Activated B cell treated with CpG ODN at 0.5 μM for 24 hours (primary cell): ENCODE results near the gene PCOLCE2. TPM values are rescaled to one million over a fixed set of nuclear protein-coding genes. Genes with fewer than 3 reads are reported as not detected.

Experiments
- ATAC-seq: fragments of 200-7000 bp; cut with Tn5 transposase; one replicate; pipeline ENCODE4 v1.10.0; 2021; ENCODE audit warnings: low read depth, mild to moderate bottlenecking, moderate library complexity
- CTCF ChIA-PET: fragments of 350-600 bp; sonication (Branson Sonifier 250); formaldehyde crosslinking; loops from one replicate; lab custom pipeline; 2021; ENCODE audit warnings: antibody characterized with exemption; lab: Charles Lee
- POLR2A ChIA-PET: fragments of 350-600 bp; sonication (Branson Sonifier 250); formaldehyde crosslinking; loops from one replicate; lab custom pipeline; 2021; ENCODE audit warnings: antibody characterized with exemption; lab: Charles Lee
- DNase-seq: peaks from one replicate; pipeline ENCODE4 v3.0.0; 2022
- H3K27ac Mint-ChIP-seq: one replicate; pipeline ENCODE4 v1.8.0; 2020; ENCODE audit warnings: mixed read lengths
- H3K27me3 Mint-ChIP-seq: one replicate; pipeline ENCODE4 v1.8.0; 2021; ENCODE audit warnings: mixed read lengths
- H3K36me3 Mint-ChIP-seq: one replicate; pipeline ENCODE4 v1.8.0; 2021; ENCODE audit warnings: low read depth, mixed read lengths
- H3K4me1 Mint-ChIP-seq: one replicate; pipeline ENCODE4 v1.8.0; 2021; ENCODE audit warnings: mixed read lengths
- H3K4me3 Mint-ChIP-seq: one replicate; pipeline ENCODE4 v1.8.0; 2020; ENCODE audit warnings: mild to moderate bottlenecking, mixed read lengths
- H3K9me3 Mint-ChIP-seq: one replicate; pipeline ENCODE4 v1.8.0; 2020; ENCODE audit warnings: mixed read lengths
- intact Hi-C: fragments of 100-400 bp; cut with micrococcal nuclease; formaldehyde crosslinking; loops from one replicate; pipeline ENCODE4 v1.15.1; 2024
- total RNA-seq: library from RNA; stranded (reverse); gene quantifications from 2 replicates; pipeline ENCODE4 v1.2.3, GENCODE V29; 2022
- TF ChIP-seq, protein P1 (sequence below): fragments of 200-600 bp; IDR thresholded peaks from one replicate; pipeline ENCODE4 v1.8.0; 2022; ENCODE audit warnings: antibody characterized with exemption, mild to moderate bottlenecking

PCOLCE2 gene
- total RNA-seq, 1 donor from 2014 or later: not detected

DNA sequence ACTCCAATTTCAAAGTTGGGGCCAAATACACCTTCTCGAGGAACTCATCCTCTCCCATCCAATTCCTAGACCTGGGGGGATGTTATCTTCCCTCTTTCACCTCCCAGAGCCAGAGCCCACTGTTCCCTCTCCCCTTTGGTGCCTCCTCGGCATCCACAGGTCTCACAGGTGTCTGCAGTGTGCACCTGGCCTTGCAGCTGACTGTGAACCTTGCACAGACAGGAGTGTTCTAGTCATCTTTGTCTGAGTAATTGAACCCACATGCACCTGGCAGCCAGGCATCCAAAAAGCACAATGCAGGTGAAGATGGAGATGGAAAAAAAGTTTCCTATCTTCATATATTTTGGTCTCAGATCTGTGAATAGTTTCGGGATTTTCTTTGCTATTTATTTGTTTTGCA, 30.8 kb downstream of the PCOLCE2 start:
- no peak for ATAC-seq

DNA sequence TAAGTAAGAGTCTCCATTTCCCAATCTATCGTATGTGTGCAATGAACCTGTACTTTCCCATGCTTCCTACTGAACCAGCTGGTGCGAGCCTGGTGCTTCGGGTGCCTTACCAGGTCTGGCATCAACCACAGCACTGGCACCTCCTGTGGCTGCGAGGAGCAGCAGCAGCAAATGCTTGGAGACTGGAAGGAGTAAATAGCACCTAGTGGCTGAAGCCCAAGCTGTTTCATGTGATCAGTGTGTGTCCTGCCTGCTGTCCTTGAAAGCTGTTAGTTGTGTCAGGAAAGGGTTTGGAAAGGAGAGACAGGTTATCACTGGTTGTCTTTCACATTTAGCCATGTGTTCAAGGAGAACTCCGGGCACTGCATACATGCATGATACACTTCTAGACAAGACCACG, 31.8 kb downstream of the PCOLCE2 start:
- peaks cover 6% of the 10 kb centered on the region for H3K27me3 Mint-ChIP-seq

More for the DNA sequence above, 30.8 kb downstream of the PCOLCE2 start:
- TF ChIP-seq, protein P1, sequence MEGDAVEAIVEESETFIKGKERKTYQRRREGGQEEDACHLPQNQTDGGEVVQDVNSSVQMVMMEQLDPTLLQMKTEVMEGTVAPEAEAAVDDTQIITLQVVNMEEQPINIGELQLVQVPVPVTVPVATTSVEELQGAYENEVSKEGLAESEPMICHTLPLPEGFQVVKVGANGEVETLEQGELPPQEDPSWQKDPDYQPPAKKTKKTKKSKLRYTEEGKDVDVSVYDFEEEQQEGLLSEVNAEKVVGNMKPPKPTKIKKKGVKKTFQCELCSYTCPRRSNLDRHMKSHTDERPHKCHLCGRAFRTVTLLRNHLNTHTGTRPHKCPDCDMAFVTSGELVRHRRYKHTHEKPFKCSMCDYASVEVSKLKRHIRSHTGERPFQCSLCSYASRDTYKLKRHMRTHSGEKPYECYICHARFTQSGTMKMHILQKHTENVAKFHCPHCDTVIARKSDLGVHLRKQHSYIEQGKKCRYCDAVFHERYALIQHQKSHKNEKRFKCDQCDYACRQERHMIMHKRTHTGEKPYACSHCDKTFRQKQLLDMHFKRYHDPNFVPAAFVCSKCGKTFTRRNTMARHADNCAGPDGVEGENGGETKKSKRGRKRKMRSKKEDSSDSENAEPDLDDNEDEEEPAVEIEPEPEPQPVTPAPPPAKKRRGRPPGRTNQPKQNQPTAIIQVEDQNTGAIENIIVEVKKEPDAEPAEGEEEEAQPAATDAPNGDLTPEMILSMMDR: no peak
- ChIA-PET POLR2A (no interaction called here), CTCF (no interaction called here)
- no peak overlapping the region for H3K4me3 Mint-ChIP-seq
- no peaks in the 10 kb centered on the region for H3K36me3 Mint-ChIP-seq
- no peaks in the 10 kb centered on the region for H3K9me3 Mint-ChIP-seq
- H3K4me1 Mint-ChIP-seq: no peaks in the 10 kb centered on the region
- intact Hi-C loops: no loop called here
- no peak for DNase-seq
- peaks cover 8% of the 10 kb centered on the region for H3K27me3 Mint-ChIP-seq
- H3K27ac Mint-ChIP-seq: no peak overlapping the region

DNA sequence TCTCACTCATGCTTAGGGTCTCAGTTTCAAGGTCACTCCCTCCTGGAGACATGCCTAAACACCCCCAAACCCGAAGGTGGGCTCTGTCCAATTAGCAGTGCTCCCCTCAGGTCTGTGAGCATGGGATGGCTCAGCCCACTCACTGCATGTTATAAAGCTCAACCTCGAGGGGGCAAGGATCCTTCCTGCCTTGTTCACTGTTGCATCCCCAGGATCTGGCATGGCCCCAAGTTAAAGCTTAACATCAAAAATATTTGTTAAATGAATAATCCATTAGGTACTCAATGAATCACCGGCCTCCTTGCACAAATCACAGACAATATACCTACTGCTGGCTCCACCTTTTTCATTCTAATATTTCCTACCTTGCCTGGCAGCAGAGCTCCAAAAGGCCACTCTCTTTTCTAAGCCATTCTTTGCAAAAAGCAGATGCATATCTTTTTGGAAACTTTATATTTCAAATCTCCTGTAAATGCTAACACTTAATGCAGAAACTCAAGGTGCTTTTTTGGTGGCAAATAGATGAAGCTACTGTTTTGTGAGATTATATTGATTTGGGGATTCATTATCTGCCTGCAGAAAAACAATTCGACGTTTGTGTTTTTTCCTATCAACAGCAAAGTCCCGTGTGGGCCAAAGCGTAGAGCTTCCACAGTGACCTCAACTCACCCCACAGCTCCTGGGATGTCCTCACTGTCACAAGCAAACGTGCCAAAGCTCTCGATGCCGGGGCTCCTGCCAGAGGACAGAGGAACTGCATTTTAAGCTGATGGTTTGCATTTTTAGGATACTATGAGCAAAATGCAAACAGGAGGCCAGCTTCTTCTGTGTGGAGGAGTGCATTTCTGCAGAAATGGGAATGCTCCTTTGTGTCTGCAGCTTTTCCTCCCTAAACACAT, 35.4 kb downstream of the PCOLCE2 start:
- TF ChIP-seq, protein P1: no peak
- CTCF ChIA-PET: no interaction called here
- DNase-seq (no peak), ATAC-seq (no peak)
- no peaks in the 10 kb centered on the region for H3K27me3 Mint-ChIP-seq
- intact Hi-C loops: no loop called here
- H3K4me1 Mint-ChIP-seq: no peaks in the 10 kb centered on the region
- H3K27ac Mint-ChIP-seq: no peak overlapping the region
- H3K4me3 Mint-ChIP-seq: no peak overlapping the region
- POLR2A ChIA-PET: no interaction called here
- no peaks in the 10 kb centered on the region for H3K36me3 Mint-ChIP-seq
- no peaks in the 10 kb centered on the region for H3K9me3 Mint-ChIP-seq

More for the DNA sequence above, 31.8 kb downstream of the PCOLCE2 start:
- TF ChIP-seq, protein P1: no peak
- H3K4me3 Mint-ChIP-seq: no peak overlapping the region
- H3K27ac Mint-ChIP-seq: no peak overlapping the region
- POLR2A ChIA-PET: no interaction called here
- CTCF ChIA-PET: no interaction called here
- H3K4me1 Mint-ChIP-seq: no peaks in the 10 kb centered on the region
- H3K9me3 Mint-ChIP-seq: no peaks in the 10 kb centered on the region
- ATAC-seq: no peak
- no peak for DNase-seq
- H3K36me3 Mint-ChIP-seq: no peaks in the 10 kb centered on the region
- intact Hi-C loops: no loop called here

DNA sequence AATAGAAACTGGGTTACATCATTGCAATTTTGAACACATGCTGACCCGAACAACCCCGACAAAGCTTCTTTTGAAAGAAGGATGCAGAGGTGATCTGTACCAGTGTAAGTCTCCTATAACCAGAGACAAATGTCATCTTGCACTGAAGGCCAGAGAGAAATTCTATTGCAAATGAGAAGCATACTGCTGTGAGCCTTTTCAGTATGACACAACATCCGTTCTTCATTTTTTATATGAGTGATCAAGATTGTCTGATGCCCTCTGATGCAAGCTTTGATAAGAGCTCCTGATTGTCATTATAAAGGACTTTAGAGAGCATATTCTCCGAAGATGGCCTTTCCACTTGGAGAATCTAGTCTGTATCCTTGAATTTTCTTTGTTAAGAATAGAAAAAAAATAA, 36.9 kb downstream of the PCOLCE2 start:
- CTCF ChIA-PET: no interaction called here
- Mint-ChIP-seq H3K36me3 (no peaks in the 10 kb centered on the region), H3K4me1 (no peaks in the 10 kb centered on the region), H3K9me3 (no peaks in the 10 kb centered on the region), H3K4me3 (no peak overlapping the region), H3K27me3 (no peaks in the 10 kb centered on the region), H3K27ac (no peak overlapping the region)
- TF ChIP-seq, protein P1: no peak
- no peak for DNase-seq
- ATAC-seq: no peak
- intact Hi-C loops: no loop called here
- POLR2A ChIA-PET: no interaction called here

DNA sequence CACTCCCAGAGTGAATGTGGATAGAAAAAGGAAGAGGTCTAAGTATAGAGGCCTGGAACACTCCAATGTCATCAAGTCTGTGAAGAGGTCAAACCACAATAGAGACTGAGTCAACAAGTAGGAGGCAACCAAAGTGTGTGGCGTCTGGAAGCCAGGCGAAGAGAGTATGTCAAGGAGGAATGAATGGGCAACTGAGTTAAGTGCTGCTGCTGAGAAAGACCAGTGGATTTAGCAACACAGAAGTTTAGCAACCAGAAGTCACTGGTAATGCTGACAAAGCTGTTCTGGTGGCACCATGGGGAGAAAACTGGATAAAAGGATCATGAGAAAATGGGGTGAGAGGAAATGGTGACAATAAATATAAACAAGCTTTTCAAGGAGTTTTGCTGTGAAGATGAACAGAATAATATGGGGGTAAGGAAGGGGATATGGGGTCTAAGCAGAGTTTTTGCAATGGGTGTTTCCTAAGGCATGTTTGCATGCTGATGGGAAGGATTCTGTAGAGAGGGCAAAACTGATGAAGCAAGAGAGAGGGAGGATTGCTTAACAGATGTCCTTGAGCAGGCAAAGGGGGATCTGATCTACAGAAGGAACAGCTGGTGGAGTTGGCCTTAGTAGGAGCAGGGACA, 38.4 kb downstream of the PCOLCE2 start:
- intact Hi-C loops: no loop called here
- ATAC-seq (no peak), DNase-seq (no peak)
- Mint-ChIP-seq H3K27me3 (no peaks in the 10 kb centered on the region), H3K36me3 (no peaks in the 10 kb centered on the region), H3K4me1 (no peaks in the 10 kb centered on the region), H3K4me3 (no peak overlapping the region), H3K27ac (no peak overlapping the region), H3K9me3 (no peaks in the 10 kb centered on the region)
- TF ChIP-seq, protein P1: no peak
- ChIA-PET CTCF (no interaction called here), POLR2A (no interaction called here)
